Measurements from ENCODE around the gene HAUS6.
"Not testable (repeated sequence)": the region's sequence is repeated elsewhere in the genome, so short reads cannot be mapped to it uniquely, and the experiment has no call there.

The HAUS6 gene

DNA sequence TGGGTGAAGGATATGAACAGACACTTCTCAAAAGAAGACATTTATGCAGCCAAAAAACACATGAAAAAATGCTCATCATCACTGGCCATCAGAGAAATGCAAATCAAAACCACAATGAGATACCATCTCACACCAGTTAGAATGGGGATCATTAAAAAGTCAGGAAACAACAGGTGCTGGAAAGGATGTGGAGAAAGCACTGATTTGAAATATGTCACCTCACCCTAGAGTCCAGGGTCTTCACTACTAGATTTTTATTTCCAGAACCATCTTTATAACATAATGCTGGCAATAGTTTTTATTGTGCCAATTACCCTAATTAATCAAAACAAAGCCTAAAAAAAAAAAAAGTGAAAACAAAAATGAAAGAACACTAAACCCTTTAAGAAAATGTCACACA is 5.3 kb downstream of the HAUS6 start:
- H3K4ac ChIP-seq (ENCODE audit: low read depth, low read length); H2BK5ac ChIP-seq (ENCODE audit: low read depth, low read length, poor library complexity); H4K12ac ChIP-seq (ENCODE audit: low read depth, low read length); H3K23ac ChIP-seq (ENCODE audit: low read length); H3K79me2 ChIP-seq (ENCODE audit: control insufficient read depth, insufficient read depth, low read length, poor library complexity); H3K9ac ChIP-seq (ENCODE audit: low read length); H3K27me3 ChIP-seq (ENCODE audit: insufficient read depth, low read length); H2AK5ac ChIP-seq (ENCODE audit: low read length); H4K8ac ChIP-seq (ENCODE audit: low read depth, low read length); H3K4me1 ChIP-seq (ENCODE audit: control insufficient read depth in 1 of 2, insufficient read depth in 2 of 2, low read length in 2 of 2); H2BK120ac ChIP-seq (ENCODE audit: insufficient read depth, low read length, poor library complexity); H3K9me3 ChIP-seq (ENCODE audit: insufficient read depth, low read depth, low read length); H2AFZ ChIP-seq (ENCODE audit: insufficient read depth, low read length, poor library complexity); H3K27ac ChIP-seq (ENCODE audit: low read depth, low read length); DNase-seq; H3K14ac ChIP-seq (ENCODE audit: low read length); H2BK12ac ChIP-seq (ENCODE audit: low read length); H4K91ac ChIP-seq (ENCODE audit: low read depth, low read length); H3K4me2 ChIP-seq (ENCODE audit: low read length); H3K79me1 ChIP-seq (ENCODE audit: low read length); H3K4me3 ChIP-seq (ENCODE audit: low read depth, low read length); H3K18ac ChIP-seq (ENCODE audit: low read length): not testable (repeated sequence)
- peaks cover 14 to 22% of the 10 kb centered on the region in 2 experiments for H3K36me3 ChIP-seq (ENCODE audit: control insufficient read depth in 1 of 2, insufficient read depth in 2 of 2, low read length in 2 of 2)

DNA sequence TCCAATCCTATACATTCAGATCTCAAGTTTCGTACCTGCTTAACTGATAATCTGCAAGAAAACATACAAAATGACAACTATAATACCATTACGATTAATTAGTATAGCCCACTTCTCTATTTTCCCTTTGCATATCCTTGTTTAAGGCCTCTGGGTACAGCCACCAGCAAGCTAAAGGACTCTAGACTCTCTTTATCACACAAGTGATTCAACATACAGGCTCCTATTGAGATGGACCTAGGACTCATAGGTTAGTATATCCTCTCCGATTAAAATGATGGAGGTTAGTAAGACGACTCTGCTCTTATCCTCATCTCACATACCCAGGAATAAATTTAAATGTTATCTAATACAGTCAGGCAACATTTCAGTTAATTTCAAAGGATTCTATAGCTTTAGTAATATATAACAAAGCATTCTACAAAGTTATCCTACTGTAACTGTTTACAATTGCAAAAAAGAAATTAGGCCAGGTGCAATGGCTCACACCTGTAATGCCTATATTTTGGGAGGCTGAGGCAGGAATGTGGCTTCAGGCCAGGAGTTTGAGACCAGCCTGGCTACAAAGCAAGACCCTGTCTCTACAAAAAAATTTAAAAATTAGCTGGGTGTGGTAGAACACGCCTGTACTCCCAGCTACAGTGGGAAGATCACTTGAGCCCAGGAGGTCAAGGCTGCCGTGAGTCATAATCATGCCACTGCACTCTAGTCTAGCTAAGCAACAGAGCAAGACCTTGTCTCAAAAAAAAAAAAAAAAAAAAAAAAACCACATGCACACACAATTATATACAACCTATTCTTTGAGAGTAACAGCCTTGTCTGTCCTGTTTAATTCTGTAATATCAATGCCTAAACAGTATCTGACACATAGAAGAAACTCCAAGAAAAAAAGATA is 15.4 kb downstream of the HAUS6 start:
- no peaks in the 10 kb centered on the region for H3K27me3 ChIP-seq (ENCODE audit: insufficient read depth, low read length)
- H2AFZ ChIP-seq (ENCODE audit: insufficient read depth, low read length, poor library complexity) = no peak overlapping the region
- no peak overlapping the region for H2BK120ac ChIP-seq (ENCODE audit: insufficient read depth, low read length, poor library complexity)
- H3K9me3 ChIP-seq (ENCODE audit: insufficient read depth, low read depth, low read length) = no peaks in the 10 kb centered on the region
- no peaks in the 10 kb centered on the region for H3K4me1 ChIP-seq (ENCODE audit: control insufficient read depth in 1 of 2, insufficient read depth in 2 of 2, low read length in 2 of 2)
- no peak overlapping the region for H3K27ac ChIP-seq (ENCODE audit: low read depth, low read length)
- no peak overlapping the region for H3K18ac ChIP-seq (ENCODE audit: low read length)
- H2BK12ac ChIP-seq (ENCODE audit: low read length) = no peak overlapping the region
- no peak overlapping the region for H2BK5ac ChIP-seq (ENCODE audit: low read depth, low read length, poor library complexity)
- no peak overlapping the region for H2AK5ac ChIP-seq (ENCODE audit: low read length)
- no peak overlapping the region for H3K4me2 ChIP-seq (ENCODE audit: low read length)
- H3K4me3 ChIP-seq (ENCODE audit: low read depth, low read length) = no peak overlapping the region
- H4K12ac ChIP-seq (ENCODE audit: low read depth, low read length) = no peak overlapping the region
- peak in 1 of 2 donors; percentile 10 for DNase-seq
- H3K23ac ChIP-seq (ENCODE audit: low read length) = no peak overlapping the region
- H3K36me3 ChIP-seq (ENCODE audit: control insufficient read depth in 1 of 2, insufficient read depth in 2 of 2, low read length in 2 of 2) = peaks cover 33 to 46% of the 10 kb centered on the region in 2 experiments
- no peak overlapping the region for H3K4ac ChIP-seq (ENCODE audit: low read depth, low read length)
- H4K8ac ChIP-seq (ENCODE audit: low read depth, low read length) = no peak overlapping the region
- no peak overlapping the region for H3K14ac ChIP-seq (ENCODE audit: low read length)
- no peaks in the 10 kb centered on the region for H3K79me1 ChIP-seq (ENCODE audit: low read length)
- H3K79me2 ChIP-seq (ENCODE audit: control insufficient read depth, insufficient read depth, low read length, poor library complexity) = no peaks in the 10 kb centered on the region
- no peak overlapping the region for H4K91ac ChIP-seq (ENCODE audit: low read depth, low read length)
- WGBS (ENCODE audit: extremely low coverage, insufficient coverage, insufficient read length) = no CpG with 5 or more reads among the region's 6 CpGs
- H3K9ac ChIP-seq (ENCODE audit: low read length) = no peak overlapping the region

DNA sequence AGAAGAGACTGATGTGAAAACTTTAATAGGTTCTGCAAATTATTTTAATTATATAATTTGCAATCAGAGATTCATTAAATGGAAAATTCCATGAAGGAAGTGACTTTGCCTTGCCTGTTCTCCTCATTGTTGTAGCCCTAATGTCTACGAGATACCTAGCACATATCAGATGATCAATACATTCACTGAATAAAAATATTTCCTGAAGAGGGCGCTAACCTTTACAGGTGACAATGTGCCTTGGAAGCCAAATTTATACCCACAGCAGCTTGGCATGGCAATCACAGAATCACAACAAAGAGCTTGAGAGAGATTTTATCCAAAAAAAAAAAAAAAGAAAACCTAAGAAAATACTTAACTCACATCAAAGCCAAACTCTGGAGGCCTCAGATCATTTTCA is 17.4 kb downstream of the HAUS6 start:
- no peak overlapping the region for H2BK12ac ChIP-seq (ENCODE audit: low read length)
- H4K12ac ChIP-seq (ENCODE audit: low read depth, low read length) = no peak overlapping the region
- no peak overlapping the region for H3K9ac ChIP-seq (ENCODE audit: low read length)
- H3K4me3 ChIP-seq (ENCODE audit: low read depth, low read length) = no peak overlapping the region
- H3K27me3 ChIP-seq (ENCODE audit: insufficient read depth, low read length) = no peaks in the 10 kb centered on the region
- H3K9me3 ChIP-seq (ENCODE audit: insufficient read depth, low read depth, low read length) = no peaks in the 10 kb centered on the region
- H2BK120ac ChIP-seq (ENCODE audit: insufficient read depth, low read length, poor library complexity) = no peak overlapping the region
- H2AFZ ChIP-seq (ENCODE audit: insufficient read depth, low read length, poor library complexity) = no peak overlapping the region
- H3K4me1 ChIP-seq (ENCODE audit: control insufficient read depth in 1 of 2, insufficient read depth in 2 of 2, low read length in 2 of 2) = no peaks in the 10 kb centered on the region
- no peaks in the 10 kb centered on the region for H3K79me2 ChIP-seq (ENCODE audit: control insufficient read depth, insufficient read depth, low read length, poor library complexity)
- no peak overlapping the region for H3K4me2 ChIP-seq (ENCODE audit: low read length)
- WGBS (ENCODE audit: extremely low coverage, insufficient coverage, insufficient read length) = no CpG with 5 or more reads among the region's 2 CpGs
- no peak overlapping the region for H3K18ac ChIP-seq (ENCODE audit: low read length)
- no peak overlapping the region for H4K91ac ChIP-seq (ENCODE audit: low read depth, low read length)
- no peak overlapping the region for H3K14ac ChIP-seq (ENCODE audit: low read length)
- DNase-seq = peak in 1 of 2 donors; percentile 52
- peaks cover 24 to 39% of the 10 kb centered on the region in 2 experiments for H3K36me3 ChIP-seq (ENCODE audit: control insufficient read depth in 1 of 2, insufficient read depth in 2 of 2, low read length in 2 of 2)
- no peak overlapping the region for H4K8ac ChIP-seq (ENCODE audit: low read depth, low read length)
- H2AK5ac ChIP-seq (ENCODE audit: low read length) = no peak overlapping the region
- H3K79me1 ChIP-seq (ENCODE audit: low read length) = no peaks in the 10 kb centered on the region
- H3K23ac ChIP-seq (ENCODE audit: low read length) = no peak overlapping the region
- no peak overlapping the region for H3K27ac ChIP-seq (ENCODE audit: low read depth, low read length)
- no peak overlapping the region for H3K4ac ChIP-seq (ENCODE audit: low read depth, low read length)
- no peak overlapping the region for H2BK5ac ChIP-seq (ENCODE audit: low read depth, low read length, poor library complexity)

- no peak overlapping the region for H4K12ac ChIP-seq (ENCODE audit: low read depth, low read length)
- no peaks in the 10 kb centered on the region for H3K79me1 ChIP-seq (ENCODE audit: low read length)
- no peak overlapping the region for H3K18ac ChIP-seq (ENCODE audit: low read length)
- no peak overlapping the region for H3K23ac ChIP-seq (ENCODE audit: low read length)
- H3K14ac ChIP-seq (ENCODE audit: low read length) = no peak overlapping the region
- no peaks in the 10 kb centered on the region for H3K79me2 ChIP-seq (ENCODE audit: control insufficient read depth, insufficient read depth, low read length, poor library complexity)
- no peak overlapping the region for H3K4me3 ChIP-seq (ENCODE audit: low read depth, low read length)
- no peaks in the 10 kb centered on the region for H3K27me3 ChIP-seq (ENCODE audit: insufficient read depth, low read length)
- H3K4me2 ChIP-seq (ENCODE audit: low read length) = no peak overlapping the region
- H4K91ac ChIP-seq (ENCODE audit: low read depth, low read length) = no peak overlapping the region
- H3K4me1 ChIP-seq (ENCODE audit: control insufficient read depth in 1 of 2, insufficient read depth in 2 of 2, low read length in 2 of 2) = no peaks in the 10 kb centered on the region
- no peak overlapping the region for H2BK12ac ChIP-seq (ENCODE audit: low read length)
- no peak overlapping the region for H3K9ac ChIP-seq (ENCODE audit: low read length)
- peaks cover 27 to 30% of the 10 kb centered on the region in 2 experiments for H3K36me3 ChIP-seq (ENCODE audit: control insufficient read depth in 1 of 2, insufficient read depth in 2 of 2, low read length in 2 of 2)
- WGBS (ENCODE audit: extremely low coverage, insufficient coverage, insufficient read length) = no CpG with 5 or more reads among the region's 1 CpG
- H4K8ac ChIP-seq (ENCODE audit: low read depth, low read length) = no peak overlapping the region
- DNase-seq = no peak
- H3K27ac ChIP-seq (ENCODE audit: low read depth, low read length) = no peak overlapping the region
- H2AFZ ChIP-seq (ENCODE audit: insufficient read depth, low read length, poor library complexity) = no peak overlapping the region
- H3K9me3 ChIP-seq (ENCODE audit: insufficient read depth, low read depth, low read length) = no peaks in the 10 kb centered on the region
- H2BK5ac ChIP-seq (ENCODE audit: low read depth, low read length, poor library complexity) = no peak overlapping the region
- H2AK5ac ChIP-seq (ENCODE audit: low read length) = no peak overlapping the region
- no peak overlapping the region for H3K4ac ChIP-seq (ENCODE audit: low read depth, low read length)
- H2BK120ac ChIP-seq (ENCODE audit: insufficient read depth, low read length, poor library complexity) = no peak overlapping the region
Observed at GRCh38 chr9:19074836-19075235, 27.9 kb downstream of the HAUS6 start.
